IMR-90 (cell line): Measurements from ENCODE around the gene ZC3H4. TPM values are rescaled to one million over a fixed set of nuclear protein-coding genes. Genes with fewer than 3 reads are reported as not detected.

ENCODE experiments used
- ATAC-seq: fragments of 200-7000 bp; cut with Tn5 transposase; 2 replicates; pipeline ENCODE4 v1.9.1; 2020; ENCODE audit warnings: low read depth, mild to moderate bottlenecking, moderate library complexity
- BruUV-seq: library from RNA; stranded (reverse); fragments of 400-500 nt; replicated peaks from 2 replicates; lab custom pipeline; 2021; lab: Mats Ljungman, UMichigan
- CTCF ChIA-PET: fragments of 300-600 bp; formaldehyde crosslinking; extraction: SDS; loops from one replicate; lab custom pipeline; 2021; ENCODE audit warnings: antibody characterized with exemption; lab: Yijun Ruan, JAX
- POLR2A ChIA-PET: fragments of 300-600 bp; sonication (Branson Sonifier 250); formaldehyde crosslinking; loops from one replicate; lab custom pipeline; 2022; ENCODE audit warnings: antibody characterized with exemption; ENCODE audit not compliant: unreplicated experiment; lab: Charles Lee
- DNase-seq: peaks from one replicate; pipeline ENCODE4 v3.0.0; 2013
- H2AFZ ChIP-seq: replicated peaks from 2 replicates; pipeline ENCODE3; 2013; ENCODE audit warnings: low read length, mild to moderate bottlenecking; ENCODE audit not compliant: poor library complexity
- H2AK5ac ChIP-seq: 2 replicates; pipeline ENCODE4 v1.6.1; 2013; ENCODE audit warnings: low read depth, low read length, inconsistent platforms
- H2AK9ac ChIP-seq: replicated peaks from 2 replicates; pipeline ENCODE3; 2013; ENCODE audit warnings: mild to moderate bottlenecking, low read depth, low read length, moderate library complexity; ENCODE audit not compliant: poor library complexity
- H2BK120ac ChIP-seq: 2 replicates; pipeline ENCODE4 v1.6.1; 2013; ENCODE audit warnings: low read depth, low read length, inconsistent platforms
- H2BK15ac ChIP-seq: 3 replicates; pipeline ENCODE4 v1.6.1; 2013; ENCODE audit warnings: low read depth, low read length, inconsistent platforms
- H2BK20ac ChIP-seq: 2 replicates; pipeline ENCODE4 v1.6.1; 2013; ENCODE audit warnings: low read depth, mild to moderate bottlenecking, inconsistent platforms, low read length, moderate library complexity
- H2BK5ac ChIP-seq: 2 replicates; pipeline ENCODE4 v1.6.1; 2013; ENCODE audit warnings: mild to moderate bottlenecking, low read depth, low read length, inconsistent platforms; ENCODE audit not compliant: poor library complexity, severe bottlenecking
- H3K14ac ChIP-seq: replicated peaks from 2 replicates; pipeline ENCODE4 v1.6.1; 2013; ENCODE audit warnings: low read depth, low read length, inconsistent platforms
- H3K18ac ChIP-seq: 2 replicates; pipeline ENCODE4 v1.6.1; 2013; ENCODE audit warnings: low read depth, low read length, control low read depth
- H3K23ac ChIP-seq: 2 replicates; pipeline ENCODE4 v1.6.1; 2013; ENCODE audit warnings: low read depth, low read length, inconsistent platforms
- H3K27ac ChIP-seq: 2 replicates; pipeline ENCODE4 v1.5.1; 2013; ENCODE audit warnings: mild to moderate bottlenecking, control low read depth, low read length; ENCODE audit not compliant: insufficient read depth
- H3K27me3 ChIP-seq: 2 replicates; pipeline ENCODE4 v1.6.1; 2013; ENCODE audit warnings: low read length; ENCODE audit not compliant: control insufficient read depth, insufficient read depth
- H3K36me3 ChIP-seq: 2 replicates; pipeline ENCODE4 v1.6.1; 2013; ENCODE audit warnings: low read length, mixed read lengths; ENCODE audit not compliant: control insufficient read depth, insufficient read depth
- H3K4ac ChIP-seq: 2 replicates; pipeline ENCODE4 v1.6.1; 2013; ENCODE audit warnings: low read depth, low read length, inconsistent platforms
- H3K4me1 ChIP-seq: 2 replicates; pipeline ENCODE4 v1.6.1; 2013; ENCODE audit warnings: low read length, mixed read lengths; ENCODE audit not compliant: control insufficient read depth, insufficient read depth
- H3K4me2 ChIP-seq: 2 replicates; pipeline ENCODE4 v1.6.1; 2013; ENCODE audit warnings: low read depth, mild to moderate bottlenecking, control low read depth, low read length, moderate library complexity
- H3K4me3 ChIP-seq: 2 replicates; pipeline ENCODE4 v1.5.1; 2013; ENCODE audit warnings: low read depth, mild to moderate bottlenecking, control low read depth, low read length, moderate library complexity; ENCODE audit not compliant: insufficient read depth
- H3K56ac ChIP-seq: 2 replicates; pipeline ENCODE4 v1.6.1; 2013; ENCODE audit warnings: low read length, inconsistent platforms; ENCODE audit not compliant: insufficient read depth; ENCODE audit errors: extremely low read depth
- H3K79me1 ChIP-seq, 2 experiments: 2 replicates each; pipeline ENCODE4 v1.6.1; 2013; ENCODE audit warnings: low read length in 2 of 2, inconsistent platforms in 1 of 2, low read depth in 1 of 2
- H3K9ac ChIP-seq: 2 replicates; pipeline ENCODE4 v1.6.1; 2013; ENCODE audit warnings: low read depth, low read length, control low read depth
- H3K9me1 ChIP-seq: 2 replicates; pipeline ENCODE4 v1.6.1; 2013; ENCODE audit warnings: low read length, inconsistent platforms; ENCODE audit not compliant: insufficient read depth
- H3K9me3 ChIP-seq: 2 replicates; pipeline ENCODE4 v1.6.1; 2013; ENCODE audit warnings: low read length; ENCODE audit not compliant: control insufficient read depth, insufficient read depth
- H4K20me1 ChIP-seq: 2 replicates; pipeline ENCODE4 v1.6.1; 2013; ENCODE audit warnings: low read length, inconsistent platforms; ENCODE audit not compliant: insufficient read depth
- H4K5ac ChIP-seq: 2 replicates; pipeline ENCODE4 v1.6.1; 2013; ENCODE audit warnings: mild to moderate bottlenecking, low read depth, low read length, control low read depth
- H4K8ac ChIP-seq, 2 experiments: 2 replicates each; pipeline ENCODE4 v1.6.1; 2013; ENCODE audit warnings: low read depth in 2 of 2, low read length in 2 of 2, control low read depth in 1 of 2, inconsistent platforms in 1 of 2
- H4K91ac ChIP-seq: 2 replicates; pipeline ENCODE4 v1.6.1; 2013; ENCODE audit warnings: low read depth, low read length, inconsistent platforms; ENCODE audit not compliant: insufficient read depth
- CHD1 ChIP-seq: IDR thresholded peaks from 2 replicates; pipeline ENCODE4 v1.6.1; 2012; ENCODE audit warnings: low read depth, low read length, improper control_type of control experiment
- CTCF ChIP-seq: conservative IDR thresholded peaks from 2 replicates; pipeline ENCODE4 v1.5.1; 2012; ENCODE audit warnings: mild to moderate bottlenecking, low read depth, low read length, improper control_type of control experiment
- MAFK ChIP-seq: IDR thresholded peaks from 2 replicates; pipeline ENCODE4 v1.6.1; 2012; ENCODE audit warnings: low read depth, low read length, improper control_type of control experiment
- MAZ ChIP-seq: IDR thresholded peaks from 2 replicates; pipeline ENCODE4 v1.6.1; 2012; ENCODE audit warnings: low read depth, mild to moderate bottlenecking, low read length, improper control_type of control experiment, moderate library complexity, borderline replicate concordance
- MXI1 ChIP-seq: IDR thresholded peaks from 2 replicates; pipeline ENCODE4 v1.6.1; 2012; ENCODE audit warnings: low read depth, mild to moderate bottlenecking, low read length, moderate library complexity, borderline replicate concordance
- NFE2L2 ChIP-seq: fragments of 150-350 bp; IDR thresholded peaks from 2 replicates; pipeline ENCODE4 v1.6.1; 2016; ENCODE audit warnings: low read depth, mild to moderate bottlenecking, low read length
- RAD21 ChIP-seq: IDR thresholded peaks from 2 replicates; pipeline ENCODE4 v1.6.1; 2012; ENCODE audit warnings: low read length, improper control_type of control experiment
- RCOR1 ChIP-seq: IDR thresholded peaks from 2 replicates; pipeline ENCODE4 v1.6.1; 2012; ENCODE audit warnings: mild to moderate bottlenecking, low read length, improper control_type of control experiment; ENCODE audit not compliant: insufficient replicate concordance
- SMC3 ChIP-seq: fragments of 150-350 bp; IDR thresholded peaks from 2 replicates; pipeline ENCODE4 v1.6.1; 2016; ENCODE audit warnings: low read depth, mild to moderate bottlenecking, antibody characterized with exemption, low read length, moderate library complexity
- USF2 ChIP-seq: fragments of 150-350 bp; IDR thresholded peaks from 2 replicates; pipeline ENCODE4 v1.6.1; 2017; ENCODE audit warnings: mild to moderate bottlenecking, antibody characterized with exemption, low read length, low read depth
- WGBS, 2 experiments: methylation state at CpG; one replicate each; pipeline versions ENCODE4 v1.1.5 to v1.1.7; 2013; ENCODE audit warnings: missing lambda C conversion rate in 2 of 2; ENCODE audit not compliant: insufficient read length in 1 of 2; ENCODE audit errors: extremely low coverage in 2 of 2; 5-methylcytosine and 5-hydroxymethylcytosine counted together
- dilution Hi-C: fragments of 300-500 bp; cut with HindIII; formaldehyde crosslinking; loops from one replicate; pipeline ENCODE4 v1.14.3; 2018; ENCODE audit warnings: low sequenced_read_pairs; ENCODE audit not compliant: unreplicated experiment
- in situ Hi-C: fragments of 300-500 bp; cut with MboI; formaldehyde crosslinking; loops from 3 replicates; pipeline ENCODE4 v1.14.3; 2019; ENCODE audit warnings: low sequenced_read_pairs, inconsistent platforms, mixed read lengths
- intact Hi-C: fragments of 100-400 bp; cut with micrococcal nuclease; formaldehyde crosslinking; loops from 2 replicates; pipeline ENCODE4 v1.10.0; 2022
- polyA plus RNA-seq, 3 experiments: library from polyadenylated mRNA; depleted of rRNA; stranded (reverse); fragments of >200 nt; gene quantifications; 2 replicates each; pipeline ENCODE4 v1.2.3, GENCODE V29; 2012; ENCODE audit warnings: low replicate concordance in 1 of 3
- total RNA-seq: library from RNA; depleted of rRNA; stranded (reverse); fragments of >200 nt; gene quantifications from 2 replicates; pipeline ENCODE4 v1.2.3, GENCODE V29; 2012
- TF ChIP-seq, protein P1 (sequence below): fragments of 150-350 bp; IDR thresholded peaks from 2 replicates; pipeline ENCODE4 v1.6.1; 2016; ENCODE audit warnings: low read depth, mild to moderate bottlenecking, low read length, moderate library complexity, borderline replicate concordance

ZC3H4 gene
- total and polyA plus RNA-seq, 2 of the 4 experiments (the other 2 are of a cell fraction), result 3.9 to 8.9 TPM

- Histone ChIP-seq H3K27ac (no peak overlapping the region), H3K14ac (no peak overlapping the region), H2BK5ac (no peak overlapping the region), H3K9ac (no peak overlapping the region), H3K27me3 (no peaks in the 10 kb centered on the region), H2AK5ac (no peak overlapping the region), H3K9me3 (no peaks in the 10 kb centered on the region), H2BK120ac (no peak overlapping the region), H3K23ac (no peak overlapping the region), H3K9me1 (peaks cover 29% of the 10 kb centered on the region), H3K4ac (no peak overlapping the region), H4K5ac (no peak overlapping the region), H2BK20ac (no peak overlapping the region), H3K56ac (no peak overlapping the region), H3K4me3 (no peak overlapping the region), H3K18ac (no peak overlapping the region), H2AFZ (peak overlapping the region; percentile 43), H3K4me2 (no peak overlapping the region), H3K79me1 (peaks cover 51 to 81% of the 10 kb centered on the region in 2 experiments), H3K4me1 (peaks cover 7% of the 10 kb centered on the region; the same call in 1 of the 2 replicates), H4K20me1 (peaks cover 67% of the 10 kb centered on the region), H2AK9ac (peak overlapping the region; percentile 19), H4K8ac (no peak overlapping the region), H2BK15ac (no peak overlapping the region), H3K36me3 (peaks cover 18% of the 10 kb centered on the region), H4K91ac (no peak overlapping the region)
- dilution Hi-C loops (no loop called here), in situ Hi-C loops (no loop called here), intact Hi-C loops (no loop called here)
- WGBS, 2 experiments, result no CpG with 5 or more reads among the region's 12 CpGs
- BruUV-seq, result no TSS peak
- DNase-seq (no peak), ATAC-seq (no peak)
- TF ChIP-seq, protein P1, sequence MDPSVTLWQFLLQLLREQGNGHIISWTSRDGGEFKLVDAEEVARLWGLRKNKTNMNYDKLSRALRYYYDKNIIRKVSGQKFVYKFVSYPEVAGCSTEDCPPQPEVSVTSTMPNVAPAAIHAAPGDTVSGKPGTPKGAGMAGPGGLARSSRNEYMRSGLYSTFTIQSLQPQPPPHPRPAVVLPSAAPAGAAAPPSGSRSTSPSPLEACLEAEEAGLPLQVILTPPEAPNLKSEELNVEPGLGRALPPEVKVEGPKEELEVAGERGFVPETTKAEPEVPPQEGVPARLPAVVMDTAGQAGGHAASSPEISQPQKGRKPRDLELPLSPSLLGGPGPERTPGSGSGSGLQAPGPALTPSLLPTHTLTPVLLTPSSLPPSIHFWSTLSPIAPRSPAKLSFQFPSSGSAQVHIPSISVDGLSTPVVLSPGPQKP, result no peak
- TF ChIP-seq CTCF, result no peak
- no peak for TF ChIP-seq MXI1
- TF ChIP-seq USF2, result no peak
- no peak for TF ChIP-seq NFE2L2
- TF ChIP-seq RCOR1, result no peak
- TF ChIP-seq RAD21, result no peak
- no peak for TF ChIP-seq MAFK
- TF ChIP-seq SMC3, result no peak
- no peak for TF ChIP-seq CHD1
- TF ChIP-seq MAZ, result no peak
- CTCF ChIA-PET, result interaction anchor here (1.2 kb wide), 1 partner anchor 17 kb away, joined by 3 read pairs; no protein-coding TSS in a partner anchor
- POLR2A ChIA-PET, result no interaction called here
These were observed 17.4 kb downstream of the ZC3H4 start for GRCh38 chr19:47096100-47096704.
